ENCODE results near the gene RHBDL2. TPM values are rescaled to one million over a fixed set of nuclear protein-coding genes. Genes with fewer than 3 reads are reported as not detected.

RHBDL2 gene
- total and polyA plus RNA-seq, 2 of the 13 experiments (the other 11 are each of a cell fraction or from before 2014, with no cell fraction given): 3.3 to 5.4 TPM

DNA sequence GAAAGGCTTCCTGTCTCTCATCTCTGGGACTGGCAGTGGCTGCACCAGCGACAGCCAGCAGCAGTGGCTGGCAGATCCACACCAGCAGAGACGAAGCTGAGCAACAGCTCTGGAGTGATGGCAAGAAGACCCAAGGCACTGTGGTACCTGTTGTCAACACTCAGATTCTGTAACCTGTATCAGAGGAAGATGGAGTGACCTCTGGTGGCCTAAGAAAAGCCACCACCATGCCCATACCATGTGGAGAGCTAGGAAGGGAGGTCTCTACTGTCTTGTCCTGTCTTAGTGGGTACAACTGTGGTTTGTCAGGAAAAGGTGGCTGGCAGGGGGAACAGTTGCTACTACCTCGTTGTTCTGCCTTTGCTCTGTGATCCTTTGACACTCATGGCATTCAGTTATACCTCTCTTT lies 22.5 kb upstream of the RHBDL2 start:
- POLR2A ChIA-PET: no interaction called here
- FAIRE-seq (peak; percentile 21), DNase-seq (ENCODE audit: low spot score) (peak; percentile 38), ATAC-seq (peak; percentile 75)
- Histone ChIP-seq H3K9ac (ENCODE audit: insufficient read depth, low read depth, low read length) (no peak overlapping the region), H3K79me2 (ENCODE audit: insufficient read depth, low read length) (no peaks in the 10 kb centered on the region), H3K27me3 (ENCODE audit: control insufficient read depth in 1 of 2, insufficient read depth in 2 of 2, low read length in 2 of 2) (no peaks in the 10 kb centered on the region), H3K36me3 (replicated peaks in 1 of 2; ENCODE audit: control insufficient read depth in 1 of 2, insufficient read depth in 2 of 2, low read length in 2 of 2) (no peaks in the 10 kb centered on the region), H2AFZ (ENCODE audit: low read length) (no peak overlapping the region), H3K27ac (ENCODE audit: extremely low read length, insufficient read depth, low read length) (no peak overlapping the region), H3K4me3 (replicated peaks in 1 of 3; ENCODE audit: insufficient read depth in 1 of 3, low read depth in 2 of 3, low read length in 3 of 3) (no peak overlapping the region), H3K4me2 (ENCODE audit: low read depth, low read length) (no peak overlapping the region), H3K9me3 (ENCODE audit: low read length) (no peaks in the 10 kb centered on the region), H4K20me1 (ENCODE audit: insufficient read depth, low read length) (no peaks in the 10 kb centered on the region), H3K4me1 (ENCODE audit: insufficient read depth, low read length) (peaks cover 59% of the 10 kb centered on the region)
- BruUV-seq (replicated peaks): no TSS peak
- in situ Hi-C loops (cut with HindIII; ENCODE audit: extremely low pct_ligation_motif_present, low pct_unique_long_range_greater_than_20kb): no loop called here
- intact Hi-C loops (cut with micrococcal nuclease; ENCODE audit: unreplicated experiment): no loop called here
- CTCF ChIA-PET (ENCODE audit: low intra/inter-chr PET ratio, low total read pairs): no interaction called here
- whole genome bisulfite sequencing (ENCODE audit: low lambda C conversion rate): 78% methylated on average over 2 of the region's 3 CpGs
- TF ChIP-seq ZBTB33 (CRISPR knock-in tag; IDR thresholded peaks at IDR 0.05): no peak
- peak; percentile 57; the same call in 1 of the 2 replicates for TF ChIP-seq KDM1A (CRISPR knock-in tag; IDR thresholded peaks at IDR 0.05)
- 0 out of 2 replicates have a peak, but pooled peaks have one; percentile 47 for TF ChIP-seq GFI1 (CRISPR knock-in tag; IDR thresholded peaks at IDR 0.05; ENCODE audit: borderline replicate concordance)
- TF ChIP-seq E2F1 (CRISPR knock-in tag; IDR thresholded peaks at IDR 0.05): no peak
- no peak for TF ChIP-seq HMG20B (CRISPR knock-in tag; conservative IDR thresholded peaks at IDR 0.05)
- TF ChIP-seq ZBTB14 (CRISPR knock-in tag; IDR thresholded peaks at IDR 0.05): no peak
- no peak for TF ChIP-seq ZFP62 (CRISPR knock-in tag; IDR thresholded peaks at IDR 0.05)
- no peak for TF ChIP-seq ZSCAN20 (CRISPR knock-in tag; IDR thresholded peaks at IDR 0.05; ENCODE audit: borderline replicate concordance)
- TF ChIP-seq, protein P1, sequence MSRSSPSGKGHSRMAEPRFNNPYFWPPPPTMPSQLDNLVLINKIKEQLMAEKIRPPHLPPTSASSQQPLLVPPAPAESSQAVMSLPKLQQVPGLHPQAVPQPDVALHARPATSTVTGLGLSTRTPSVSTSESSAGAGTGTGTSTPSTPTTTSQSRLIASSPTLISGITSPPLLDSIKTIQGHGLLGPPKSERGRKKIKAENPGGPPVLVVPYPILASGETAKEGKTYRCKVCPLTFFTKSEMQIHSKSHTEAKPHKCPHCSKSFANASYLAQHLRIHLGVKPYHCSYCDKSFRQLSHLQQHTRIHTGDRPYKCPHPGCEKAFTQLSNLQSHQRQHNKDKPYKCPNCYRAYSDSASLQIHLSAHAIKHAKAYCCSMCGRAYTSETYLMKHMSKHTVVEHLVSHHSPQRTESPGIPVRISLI (CRISPR knock-in tag; IDR thresholded peaks at IDR 0.05; ENCODE audit: borderline replicate concordance): 0 out of 2 replicates have a peak, but pooled peaks have one; percentile 13
- TF ChIP-seq SMC3 (IDR thresholded peaks at IDR 0.05; ENCODE audit: low read length): peak; percentile 62; the same call in 1 of the 2 replicates
- TF ChIP-seq ZNF788 (CRISPR knock-in tag; IDR thresholded peaks at IDR 0.05; ENCODE audit: borderline replicate concordance): no peak; the same call in 1 of the 2 replicates
